ENCODE measurements around the gene RNF180.

Gene RNF180

DNA sequence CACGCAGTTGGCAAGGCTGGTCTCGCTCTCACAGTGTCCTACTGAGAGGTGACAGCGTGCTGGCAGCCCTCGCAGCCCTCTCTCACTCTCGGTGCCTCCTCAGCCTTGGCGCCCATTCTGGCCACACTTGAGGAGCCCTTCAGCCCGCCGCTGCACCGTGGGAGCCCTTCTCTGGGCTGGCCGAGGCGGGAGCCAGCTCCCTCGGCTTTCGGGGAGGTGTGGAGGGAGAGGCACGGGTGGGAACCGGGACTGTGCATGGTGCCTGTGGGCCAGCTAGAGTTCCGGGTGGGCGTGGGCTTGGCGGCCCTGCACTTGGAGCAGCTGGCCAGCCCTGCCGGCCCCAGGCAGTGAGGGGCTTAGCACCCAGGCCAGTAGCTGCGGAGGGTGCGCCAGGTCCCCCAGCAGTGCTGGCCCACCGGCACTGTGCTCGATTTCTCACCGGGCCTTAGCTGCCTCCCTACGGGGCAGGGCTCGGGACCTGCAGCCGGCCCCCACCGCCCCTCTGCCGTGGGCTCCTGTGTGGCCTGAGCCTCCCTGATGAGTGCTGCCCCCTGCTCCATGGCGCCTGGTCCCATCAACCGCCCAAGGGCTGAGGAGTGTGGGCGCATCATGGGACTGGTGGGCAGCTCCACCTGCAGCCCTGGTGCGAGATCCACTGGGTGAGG is 15.7 kb upstream of the RNF180 start:
- no peak for ATAC-seq
- TF ChIP-seq ISL1 (CRISPR knock-in tag; IDR thresholded peaks at IDR 0.05), result no peak
- TF ChIP-seq RARB (CRISPR knock-in tag; IDR thresholded peaks at IDR 0.05), result no peak
- TF ChIP-seq, protein P1, sequence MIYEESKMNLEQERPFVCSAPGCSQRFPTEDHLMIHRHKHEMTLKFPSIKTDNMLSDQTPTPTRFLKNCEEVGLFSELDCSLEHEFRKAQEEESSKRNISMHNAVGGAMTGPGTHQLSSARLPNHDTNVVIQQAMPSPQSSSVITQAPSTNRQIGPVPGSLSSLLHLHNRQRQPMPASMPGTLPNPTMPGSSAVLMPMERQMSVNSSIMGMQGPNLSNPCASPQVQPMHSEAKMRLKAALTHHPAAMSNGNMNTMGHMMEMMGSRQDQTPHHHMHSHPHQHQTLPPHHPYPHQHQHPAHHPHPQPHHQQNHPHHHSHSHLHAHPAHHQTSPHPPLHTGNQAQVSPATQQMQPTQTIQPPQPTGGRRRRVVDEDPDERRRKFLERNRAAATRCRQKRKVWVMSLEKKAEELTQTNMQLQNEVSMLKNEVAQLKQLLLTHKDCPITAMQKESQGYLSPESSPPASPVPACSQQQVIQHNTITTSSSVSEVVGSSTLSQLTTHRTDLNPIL (CRISPR knock-in tag; IDR thresholded peaks at IDR 0.05; ENCODE audit: low read depth), result no peak
- no peak for TF ChIP-seq ZFP30 (CRISPR knock-in tag; IDR thresholded peaks at IDR 0.05)
- TF ChIP-seq, protein P2, sequence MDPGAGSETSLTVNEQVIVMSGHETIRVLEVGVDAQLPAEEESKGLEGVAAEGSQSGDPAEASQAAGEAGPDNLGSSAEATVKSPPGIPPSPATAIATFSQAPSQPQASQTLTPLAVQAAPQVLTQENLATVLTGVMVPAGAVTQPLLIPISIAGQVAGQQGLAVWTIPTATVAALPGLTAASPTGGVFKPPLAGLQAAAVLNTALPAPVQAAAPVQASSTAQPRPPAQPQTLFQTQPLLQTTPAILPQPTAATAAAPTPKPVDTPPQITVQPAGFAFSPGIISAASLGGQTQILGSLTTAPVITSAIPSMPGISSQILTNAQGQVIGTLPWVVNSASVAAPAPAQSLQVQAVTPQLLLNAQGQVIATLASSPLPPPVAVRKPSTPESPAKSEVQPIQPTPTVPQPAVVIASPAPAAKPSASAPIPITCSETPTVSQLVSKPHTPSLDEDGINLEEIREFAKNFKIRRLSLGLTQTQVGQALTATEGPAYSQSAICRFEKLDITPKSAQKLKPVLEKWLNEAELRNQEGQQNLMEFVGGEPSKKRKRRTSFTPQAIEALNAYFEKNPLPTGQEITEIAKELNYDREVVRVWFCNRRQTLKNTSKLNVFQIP (CRISPR knock-in tag; IDR thresholded peaks at IDR 0.05; ENCODE audit: borderline replicate concordance, low read depth), result no peak
- TF ChIP-seq OSR1 (CRISPR knock-in tag; IDR thresholded peaks at IDR 0.05), result no peak
- no peak for TF ChIP-seq TOX (CRISPR knock-in tag; IDR thresholded peaks at IDR 0.05; ENCODE audit: borderline replicate concordance)
- no peak for TF ChIP-seq SNAI2 (CRISPR knock-in tag; IDR thresholded peaks at IDR 0.05)
- TF ChIP-seq ZC3H10 (CRISPR knock-in tag; IDR thresholded peaks at IDR 0.05), result no peak
- no peak for TF ChIP-seq BACH2 (CRISPR knock-in tag; IDR thresholded peaks at IDR 0.05; ENCODE audit: borderline replicate concordance)
- TF ChIP-seq, protein P3, sequence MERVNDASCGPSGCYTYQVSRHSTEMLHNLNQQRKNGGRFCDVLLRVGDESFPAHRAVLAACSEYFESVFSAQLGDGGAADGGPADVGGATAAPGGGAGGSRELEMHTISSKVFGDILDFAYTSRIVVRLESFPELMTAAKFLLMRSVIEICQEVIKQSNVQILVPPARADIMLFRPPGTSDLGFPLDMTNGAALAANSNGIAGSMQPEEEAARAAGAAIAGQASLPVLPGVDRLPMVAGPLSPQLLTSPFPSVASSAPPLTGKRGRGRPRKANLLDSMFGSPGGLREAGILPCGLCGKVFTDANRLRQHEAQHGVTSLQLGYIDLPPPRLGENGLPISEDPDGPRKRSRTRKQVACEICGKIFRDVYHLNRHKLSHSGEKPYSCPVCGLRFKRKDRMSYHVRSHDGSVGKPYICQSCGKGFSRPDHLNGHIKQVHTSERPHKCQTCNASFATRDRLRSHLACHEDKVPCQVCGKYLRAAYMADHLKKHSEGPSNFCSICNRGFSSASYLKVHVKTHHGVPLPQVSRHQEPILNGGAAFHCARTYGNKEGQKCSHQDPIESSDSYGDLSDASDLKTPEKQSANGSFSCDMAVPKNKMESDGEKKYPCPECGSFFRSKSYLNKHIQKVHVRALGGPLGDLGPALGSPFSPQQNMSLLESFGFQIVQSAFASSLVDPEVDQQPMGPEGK (CRISPR knock-in tag; IDR thresholded peaks at IDR 0.05; ENCODE audit: borderline replicate concordance), result no peak
- TF ChIP-seq, protein P4, sequence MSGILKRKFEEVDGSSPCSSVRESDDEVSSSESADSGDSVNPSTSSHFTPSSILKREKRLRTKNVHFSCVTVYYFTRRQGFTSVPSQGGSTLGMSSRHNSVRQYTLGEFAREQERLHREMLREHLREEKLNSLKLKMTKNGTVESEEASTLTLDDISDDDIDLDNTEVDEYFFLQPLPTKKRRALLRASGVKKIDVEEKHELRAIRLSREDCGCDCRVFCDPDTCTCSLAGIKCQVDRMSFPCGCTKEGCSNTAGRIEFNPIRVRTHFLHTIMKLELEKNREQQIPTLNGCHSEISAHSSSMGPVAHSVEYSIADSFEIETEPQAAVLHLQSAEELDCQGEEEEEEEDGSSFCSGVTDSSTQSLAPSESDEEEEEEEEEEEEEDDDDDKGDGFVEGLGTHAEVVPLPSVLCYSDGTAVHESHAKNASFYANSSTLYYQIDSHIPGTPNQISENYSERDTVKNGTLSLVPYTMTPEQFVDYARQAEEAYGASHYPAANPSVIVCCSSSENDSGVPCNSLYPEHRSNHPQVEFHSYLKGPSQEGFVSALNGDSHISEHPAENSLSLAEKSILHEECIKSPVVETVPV (CRISPR knock-in tag; IDR thresholded peaks at IDR 0.05), result no peak
- TF ChIP-seq ARNTL (CRISPR knock-in tag; IDR thresholded peaks at IDR 0.05; ENCODE audit: borderline replicate concordance, low read depth), result no peak
- TF ChIP-seq ESRRG (CRISPR knock-in tag; IDR thresholded peaks at IDR 0.05), result no peak

DNA sequence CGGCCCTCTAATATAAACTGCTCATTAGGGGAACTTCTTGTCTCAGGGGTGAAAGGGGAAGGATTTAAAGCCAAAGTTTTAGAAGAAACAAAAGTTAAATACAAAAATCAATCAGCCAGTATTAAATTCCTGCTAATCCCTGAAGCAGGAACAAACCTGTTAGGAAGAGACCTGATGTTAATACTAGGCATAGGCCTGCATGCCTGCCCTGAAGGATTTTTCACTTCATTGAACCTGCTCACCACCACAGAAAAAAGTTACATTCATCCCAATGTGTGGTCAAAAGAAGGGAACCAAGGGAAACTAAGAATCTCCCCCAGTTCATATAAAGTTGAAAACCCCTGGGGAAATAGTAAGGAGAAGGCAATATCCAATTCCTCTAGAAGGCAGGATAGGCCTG is 9.4 kb upstream of the RNF180 start:
- no peak for ATAC-seq
- TF ChIP-seq GLIS3 (CRISPR knock-in tag; IDR thresholded peaks at IDR 0.05) (no peak), ISL1 (CRISPR knock-in tag; IDR thresholded peaks at IDR 0.05) (no peak), ZFP3 (CRISPR knock-in tag; IDR thresholded peaks at IDR 0.05) (no peak), ESRRG (CRISPR knock-in tag; IDR thresholded peaks at IDR 0.05) (no peak), BACH2 (CRISPR knock-in tag; IDR thresholded peaks at IDR 0.05; ENCODE audit: borderline replicate concordance) (no peak), ZFP30 (CRISPR knock-in tag; IDR thresholded peaks at IDR 0.05) (no peak), ZNF70 (CRISPR knock-in tag; IDR thresholded peaks at IDR 0.05) (no peak), CSDC2 (CRISPR knock-in tag; IDR thresholded peaks at IDR 0.05) (no peak)
- TF ChIP-seq, protein P2 (CRISPR knock-in tag; IDR thresholded peaks at IDR 0.05; ENCODE audit: borderline replicate concordance, low read depth), result no peak
- TF ChIP-seq, protein P4 (CRISPR knock-in tag; IDR thresholded peaks at IDR 0.05), result no peak
- TF ChIP-seq, protein P3 (CRISPR knock-in tag; IDR thresholded peaks at IDR 0.05; ENCODE audit: borderline replicate concordance), result no peak
